OCI-LY3 (cell line): Measurements from ENCODE around the gene CDK7.

Experiments used
- EZH2phosphoT487 ChIP-seq: fragments of 200-600 bp; shearing (Covaris generic); IDR thresholded peaks from 2 replicates; pipeline ENCODE4 v1.6.1; 2018; ENCODE audit warnings: antibody characterized with exemption, mixed run types, low read depth
- TF ChIP-seq, protein P1 (sequence below): fragments of 200-600, 300-600 bp; sonication (generic); IDR thresholded peaks from 2 replicates; pipeline ENCODE4 v1.5.1; 2014; ENCODE audit warnings: antibody characterized with exemption, low read length, low read depth

DNA sequence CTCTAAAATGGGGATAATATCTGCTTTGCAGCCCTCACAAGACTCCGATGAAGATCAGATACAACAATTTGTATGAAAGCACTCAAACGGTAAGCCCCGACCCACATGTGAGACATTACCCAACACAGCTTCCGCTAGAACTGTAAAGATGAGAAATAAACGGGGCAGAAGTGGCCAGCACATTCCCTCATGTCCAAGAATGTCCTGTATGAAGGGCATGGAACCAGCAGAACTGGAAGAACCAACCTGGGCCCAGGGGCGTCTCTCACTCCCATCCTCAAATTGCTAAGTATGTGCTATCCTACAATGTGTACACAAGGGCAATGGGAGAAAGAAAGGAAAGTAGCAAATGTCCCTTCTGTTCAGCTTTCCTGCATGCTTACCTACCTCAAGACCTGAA lies 64.9 kb downstream of the CDK7 start:
- no peak for TF ChIP-seq EZH2phosphoT487
- TF ChIP-seq, protein P1, sequence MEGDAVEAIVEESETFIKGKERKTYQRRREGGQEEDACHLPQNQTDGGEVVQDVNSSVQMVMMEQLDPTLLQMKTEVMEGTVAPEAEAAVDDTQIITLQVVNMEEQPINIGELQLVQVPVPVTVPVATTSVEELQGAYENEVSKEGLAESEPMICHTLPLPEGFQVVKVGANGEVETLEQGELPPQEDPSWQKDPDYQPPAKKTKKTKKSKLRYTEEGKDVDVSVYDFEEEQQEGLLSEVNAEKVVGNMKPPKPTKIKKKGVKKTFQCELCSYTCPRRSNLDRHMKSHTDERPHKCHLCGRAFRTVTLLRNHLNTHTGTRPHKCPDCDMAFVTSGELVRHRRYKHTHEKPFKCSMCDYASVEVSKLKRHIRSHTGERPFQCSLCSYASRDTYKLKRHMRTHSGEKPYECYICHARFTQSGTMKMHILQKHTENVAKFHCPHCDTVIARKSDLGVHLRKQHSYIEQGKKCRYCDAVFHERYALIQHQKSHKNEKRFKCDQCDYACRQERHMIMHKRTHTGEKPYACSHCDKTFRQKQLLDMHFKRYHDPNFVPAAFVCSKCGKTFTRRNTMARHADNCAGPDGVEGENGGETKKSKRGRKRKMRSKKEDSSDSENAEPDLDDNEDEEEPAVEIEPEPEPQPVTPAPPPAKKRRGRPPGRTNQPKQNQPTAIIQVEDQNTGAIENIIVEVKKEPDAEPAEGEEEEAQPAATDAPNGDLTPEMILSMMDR: no peak
